Stimulated activated naive CD4-positive, alpha-beta T cell (primary cell): ENCODE data around the gene CNOT3.
"Not testable (repeated sequence)": the region's sequence is repeated elsewhere in the genome, so short reads cannot be mapped to it uniquely, and the experiment has no call there.

ENCODE experiments used
- DNase-seq, 6 experiments: peaks; one replicate each; lab custom pipeline; 2025; lab: John Stamatoyannopoulos, UW

The CNOT3 gene

DNA sequence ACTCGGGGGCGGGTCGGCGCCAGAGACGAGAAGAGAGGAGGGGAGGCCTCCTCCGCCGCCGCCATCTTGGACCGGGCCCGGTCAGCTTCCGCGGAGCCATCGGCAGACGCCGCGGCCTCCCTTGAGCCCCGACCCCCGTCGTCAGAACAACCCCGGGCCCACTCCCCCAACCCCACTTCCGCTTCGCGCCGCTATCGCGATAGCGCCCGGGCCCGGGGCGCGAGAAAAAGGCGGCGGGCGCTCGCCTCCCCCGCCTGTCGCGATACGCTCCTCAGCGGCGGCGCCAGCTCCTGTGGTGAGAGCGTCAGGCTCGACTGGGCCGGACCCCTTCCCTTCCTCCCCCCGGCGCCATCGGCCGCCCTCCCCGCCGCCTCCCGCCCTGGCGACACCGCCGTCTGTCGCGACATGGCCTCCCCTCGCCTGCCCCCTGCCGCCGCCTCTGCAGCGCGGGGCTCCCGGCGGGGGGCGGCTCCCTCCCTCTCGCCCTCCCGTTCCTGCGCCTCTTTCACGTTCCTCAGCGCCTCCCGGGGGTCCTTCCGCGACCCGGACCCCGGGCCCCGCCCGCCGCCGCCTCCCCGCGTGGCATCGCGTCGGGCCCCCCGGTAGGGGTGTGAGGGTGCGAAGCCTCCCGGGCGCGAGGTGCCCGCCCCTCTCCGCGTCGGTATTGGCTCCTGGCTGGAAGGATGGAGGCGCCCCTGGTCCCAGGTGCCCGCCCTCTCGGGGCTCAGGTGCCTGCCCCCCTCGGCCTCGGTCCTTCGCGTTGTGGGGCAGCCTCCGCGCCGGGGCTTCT, at the start of gene CNOT3:
Gene CNOT3, plus strand, starts transcription at position 64 of the 790 bp plus-strand sequence. CDS start 5,217 bp downstream, outside the sequence.
- DNase-seq = peak in 3 of 6 experiments; percentile 14 to 52 (median 48)

DNA sequence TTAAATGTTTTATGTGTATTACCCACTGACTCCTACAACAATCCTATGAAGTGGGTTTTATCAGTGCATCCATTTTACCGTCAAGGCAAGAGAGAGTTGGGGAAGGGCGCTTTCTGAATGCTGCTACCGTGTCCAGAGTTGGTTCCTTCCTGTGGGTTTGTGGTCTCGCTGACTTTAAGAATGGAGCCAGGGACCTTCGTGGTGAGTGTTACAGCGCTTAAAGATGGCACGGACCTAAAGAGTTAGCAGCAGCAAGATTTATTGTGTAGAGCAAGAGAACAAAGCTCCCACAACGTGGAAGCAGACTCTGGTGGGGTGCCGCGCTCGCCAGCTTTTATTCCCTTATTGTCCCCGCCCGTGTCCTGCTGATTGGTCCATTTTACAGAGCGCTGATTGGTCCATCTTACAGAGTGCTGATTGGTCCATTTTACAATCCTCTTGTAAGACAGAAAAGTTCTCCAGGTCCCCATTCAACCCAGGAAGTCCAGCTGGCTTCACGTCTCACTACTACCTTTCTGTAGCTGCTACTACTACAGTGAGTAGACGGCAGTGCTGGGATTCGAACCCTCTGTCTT, 43.0 kb upstream of the CNOT3 start:
- DNase-seq = no peak

DNA sequence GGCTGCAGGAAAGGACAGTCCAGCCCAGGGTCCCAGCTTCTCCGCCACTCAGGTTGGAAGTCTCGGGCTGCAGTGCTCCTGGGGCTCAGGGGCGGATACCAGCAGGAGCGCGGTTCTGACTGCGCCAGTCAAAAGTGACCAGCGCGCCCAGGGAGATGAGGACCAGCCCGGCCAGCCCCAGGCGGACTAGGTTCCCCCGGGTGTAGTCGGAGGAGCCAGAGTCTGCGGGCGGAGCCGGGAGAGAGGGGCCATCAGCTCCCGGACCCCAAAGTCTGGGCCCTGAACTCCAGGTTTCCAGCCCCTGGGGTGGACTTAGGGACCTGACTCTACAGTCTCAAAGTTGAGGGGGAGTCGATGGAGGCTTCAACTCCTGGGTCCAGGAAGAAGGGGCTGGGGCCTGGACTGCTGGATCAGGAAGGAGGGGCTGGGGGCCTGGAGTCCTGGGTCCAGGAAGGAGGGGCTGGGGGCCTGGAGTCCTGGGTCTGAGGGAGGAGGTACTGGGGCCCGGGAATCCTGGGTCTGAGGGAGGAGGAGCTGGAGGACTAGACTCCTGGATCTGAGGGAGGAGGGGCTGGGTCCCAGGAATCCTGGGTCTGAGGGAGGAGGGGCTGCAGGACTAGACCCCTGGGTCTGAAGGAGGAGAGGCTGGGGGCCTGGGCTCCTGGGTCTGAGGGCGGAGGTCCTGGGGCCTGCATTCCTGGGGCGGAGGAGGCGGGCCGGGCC, 42.3 kb upstream of the CNOT3 start:
- DNase-seq = no peak

DNA sequence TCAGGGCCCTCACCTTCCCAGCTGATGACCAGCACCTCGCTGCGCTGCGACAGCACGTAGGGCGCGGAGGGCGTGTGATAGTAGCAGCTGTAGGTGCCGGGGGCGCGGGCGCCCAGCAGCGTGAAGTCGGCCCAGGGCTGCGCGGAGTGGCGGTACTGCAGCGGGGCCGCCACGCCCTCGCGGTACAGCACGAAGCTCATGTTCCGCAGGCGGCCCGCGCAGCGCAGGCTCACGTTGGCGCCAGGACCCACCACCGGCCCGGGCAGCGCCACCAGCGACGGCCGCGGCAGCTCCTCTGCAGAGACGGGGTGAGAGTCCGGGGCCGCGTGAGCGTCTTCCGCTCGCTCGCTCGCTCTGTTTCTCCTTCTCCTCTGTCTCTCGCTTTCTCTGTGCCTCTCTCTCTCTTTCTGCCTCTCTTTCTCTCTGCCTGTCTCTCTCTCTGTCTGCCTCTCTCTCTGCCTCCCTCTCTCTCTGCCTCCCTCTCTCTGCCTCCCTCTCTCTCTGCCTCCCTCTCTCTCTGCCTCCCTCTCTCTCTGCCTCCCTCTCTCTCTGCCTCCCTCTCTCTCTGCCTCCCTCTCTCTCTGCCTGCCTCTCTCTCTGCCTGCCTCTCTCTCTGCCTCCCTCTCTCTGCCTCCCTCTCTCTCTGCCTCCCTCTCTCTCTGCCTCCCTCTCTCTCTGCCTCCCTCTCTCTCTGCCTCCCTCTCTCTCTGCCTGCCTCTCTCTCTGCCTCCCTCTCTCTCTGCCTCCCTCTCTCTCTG, 41.5 kb upstream of the CNOT3 start:
- peak in 5 of 6 experiments; percentile 22 to 71 (median 33) for DNase-seq

DNA sequence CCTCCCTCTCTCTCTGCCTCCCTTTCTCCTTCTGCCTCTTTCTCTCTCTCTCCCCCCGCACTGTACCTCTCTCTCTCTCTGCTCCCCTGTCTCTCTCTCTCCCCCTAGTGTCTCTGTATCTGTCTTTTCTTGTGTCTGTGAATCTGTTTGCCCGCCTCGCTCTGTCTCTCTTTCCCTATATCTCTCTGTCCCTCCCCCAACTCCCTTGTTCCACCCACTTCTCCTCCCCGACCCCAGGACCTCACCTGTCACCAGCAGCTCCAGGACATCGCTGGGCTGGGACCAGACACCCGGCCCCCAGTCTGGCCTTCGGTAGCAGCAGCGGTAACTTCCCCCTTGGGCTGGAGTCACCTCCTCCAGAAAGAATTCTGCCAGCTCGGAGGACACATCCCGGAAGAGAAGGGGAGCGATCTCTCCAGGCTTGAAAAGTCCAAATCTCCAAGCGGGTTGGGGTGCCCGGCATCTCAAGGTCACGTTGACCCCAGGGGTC, 40.9 kb upstream of the CNOT3 start:
- DNase-seq = peak in 3 of 6 experiments; percentile 2 to 45 (median 30)

DNA sequence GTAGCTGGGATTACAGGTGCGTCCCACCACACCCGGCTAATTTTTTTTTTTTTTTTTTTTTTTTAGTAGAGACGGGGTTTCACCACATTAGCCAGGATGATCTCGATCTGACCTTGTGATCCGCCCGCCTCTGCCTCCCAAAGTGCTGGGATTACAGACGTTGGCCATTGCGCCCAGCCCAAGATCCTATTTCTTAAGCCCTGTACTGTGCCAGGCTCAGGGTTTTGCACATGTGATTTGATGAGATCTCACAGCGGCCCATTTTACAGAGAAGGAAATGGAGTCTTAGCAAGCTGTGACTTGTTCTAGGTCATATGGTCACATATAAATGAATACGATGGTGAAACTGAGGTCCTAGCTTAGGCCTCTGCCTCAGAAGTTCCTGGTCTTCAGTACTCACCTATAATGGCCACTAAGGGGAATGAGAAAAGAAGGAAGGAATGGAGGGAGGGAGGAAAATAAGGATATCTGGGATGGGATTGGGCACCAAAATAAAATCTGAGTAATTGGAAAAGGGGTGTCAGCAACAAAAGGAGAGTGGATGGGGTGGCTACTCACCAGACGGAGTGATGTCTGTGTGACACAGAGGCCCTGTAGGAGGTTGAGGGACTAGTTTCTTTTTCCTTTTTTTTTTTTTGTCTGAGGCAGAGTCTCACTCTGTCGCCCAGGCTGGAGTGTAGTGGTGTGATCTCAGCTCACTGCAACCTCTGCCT, 38.2 kb upstream of the CNOT3 start:
- DNase-seq = no peak

DNA sequence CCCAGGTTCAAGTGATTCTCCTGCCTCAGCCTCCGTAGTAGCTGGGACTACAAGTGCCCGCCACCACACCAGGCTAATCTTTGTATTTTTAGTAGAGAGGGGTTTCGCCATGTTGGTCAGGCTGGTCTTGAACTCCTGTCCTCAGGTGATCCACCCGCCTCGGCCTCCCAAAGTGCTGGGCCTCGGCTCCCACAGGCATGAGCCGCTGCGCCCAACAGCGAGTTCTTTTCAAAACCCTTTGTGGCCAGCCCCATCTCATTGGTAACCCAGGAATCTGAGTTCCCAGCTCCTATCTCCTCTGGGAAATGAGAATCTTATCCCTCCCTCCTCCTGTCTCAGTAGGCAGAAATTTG, 37.7 kb upstream of the CNOT3 start:
- not testable (repeated sequence) for DNase-seq

DNA sequence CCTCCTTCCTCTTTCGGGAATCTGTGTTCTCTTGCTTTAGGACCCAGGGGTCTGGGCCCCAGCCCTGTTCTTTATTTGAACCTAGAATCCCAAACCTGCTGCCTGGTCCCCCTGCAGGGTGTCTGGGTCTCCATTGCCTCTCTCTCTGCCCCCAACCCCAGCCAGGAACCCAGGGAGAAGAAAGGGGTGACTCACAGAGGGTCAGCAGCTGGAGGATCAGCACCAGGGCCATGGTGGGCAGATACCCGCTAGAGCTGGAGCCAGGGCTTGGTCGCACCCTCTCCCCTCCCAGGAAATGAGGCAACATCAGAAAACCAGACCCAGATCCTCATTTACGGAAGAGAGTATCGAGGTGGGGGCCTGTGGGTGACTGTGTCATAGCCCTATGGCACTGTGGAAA, 37.0 kb upstream of the CNOT3 start, which contains the start of gene OSCAR:
Gene OSCAR, minus strand, starts transcription at position 243 of the 400 bp plus-strand sequence. Its CDS starts 11 bp downstream, at position 232.
- DNase-seq = no peak

DNA sequence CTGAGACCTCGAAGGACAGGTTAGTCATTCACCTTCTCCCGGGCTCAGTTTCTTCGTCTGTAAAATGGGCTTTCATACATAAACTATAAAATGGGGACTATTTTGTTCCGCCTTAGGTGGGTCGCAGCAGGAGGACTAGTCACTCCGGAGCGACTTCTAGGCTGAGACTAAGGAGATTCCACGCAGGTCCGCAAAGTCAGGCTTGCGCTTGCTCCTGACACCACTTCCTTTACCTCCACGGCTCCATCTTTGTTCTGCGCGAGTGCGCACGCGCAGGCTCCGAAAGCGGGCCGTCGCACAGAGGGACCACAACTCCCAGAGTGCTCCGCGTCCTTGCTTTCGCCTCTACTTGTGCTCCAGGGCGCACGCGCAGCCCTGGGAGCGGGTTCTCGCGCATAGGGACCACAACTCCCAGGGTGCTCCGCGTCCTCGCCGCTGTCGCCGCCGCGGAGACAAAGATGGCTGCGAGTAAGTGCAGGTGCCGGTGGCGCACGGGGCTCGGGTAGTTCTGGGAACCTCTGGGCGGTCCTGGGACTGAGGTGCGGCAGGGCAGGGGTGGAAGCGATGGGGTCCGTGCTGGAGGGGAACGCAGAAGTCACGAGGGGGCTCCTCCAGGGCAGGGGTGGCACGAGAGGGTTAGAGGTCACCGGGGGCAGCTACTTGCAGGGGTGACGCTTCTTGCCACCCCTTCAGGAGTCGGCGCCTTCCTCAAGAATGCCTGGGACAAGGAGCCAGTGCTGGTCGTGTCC, 35.0 kb upstream of the CNOT3 start, which contains the start of gene NDUFA3:
Gene NDUFA3, plus strand, starts transcription at position 435 of the 749 bp plus-strand sequence. Its CDS starts 24 bp downstream, at position 459.
- DNase-seq = peak; percentile 92 to 98 (median 98)

DNA sequence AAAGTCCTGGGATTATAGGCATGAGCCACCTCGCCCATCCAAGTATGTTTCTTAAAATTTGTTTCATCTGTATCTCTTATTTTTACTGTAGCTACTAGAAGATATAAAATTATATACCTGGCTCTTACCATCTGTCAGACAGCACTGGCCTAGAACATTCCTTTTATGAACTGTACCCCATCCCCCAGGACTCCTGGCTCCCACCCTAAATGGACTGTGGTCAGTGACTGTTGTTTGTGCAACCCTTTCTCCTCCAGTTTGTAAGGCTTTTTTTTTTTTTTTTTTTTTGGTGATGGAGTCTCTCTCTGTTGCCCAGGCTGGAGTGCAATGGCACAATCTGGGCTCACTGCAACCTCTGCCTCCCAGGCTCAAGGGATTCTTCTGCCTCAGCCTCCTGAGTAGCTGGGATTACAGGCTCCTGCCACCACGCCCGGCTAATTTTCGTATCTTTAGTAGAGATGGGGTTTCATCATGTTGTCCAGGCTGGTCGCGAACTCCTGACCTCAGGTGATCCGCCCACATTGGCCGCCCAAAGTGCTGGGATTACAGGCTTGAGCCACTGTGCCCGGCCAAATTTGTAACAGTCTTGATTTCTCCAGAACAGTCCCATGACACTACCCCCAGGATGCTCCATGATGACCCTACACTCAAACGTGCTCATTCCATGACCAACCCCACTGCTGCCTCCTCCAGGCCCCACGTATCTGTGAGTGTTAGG, 32.4 kb upstream of the CNOT3 start:
- DNase-seq = no peak

DNA sequence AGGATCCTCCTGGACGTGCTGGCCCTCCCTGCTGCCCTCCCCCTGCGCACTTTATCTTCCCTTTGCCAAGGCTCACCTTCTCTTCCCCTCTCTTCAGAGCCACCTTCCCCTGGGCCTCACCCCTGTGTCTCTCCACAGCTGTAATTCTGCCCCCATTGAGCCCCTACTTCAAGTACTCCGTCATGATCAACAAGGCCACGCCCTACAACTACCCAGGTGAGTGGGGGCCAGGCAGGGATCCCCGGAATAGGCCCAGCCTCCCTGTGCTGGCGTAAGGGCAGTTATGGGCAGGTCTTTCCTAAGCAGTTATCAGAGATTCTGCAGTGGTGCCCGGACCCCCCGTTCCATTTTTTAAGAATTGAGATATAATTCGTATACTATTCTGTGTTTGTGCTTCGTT, 31.8 kb upstream of the CNOT3 start:
- no peak for DNase-seq

DNA sequence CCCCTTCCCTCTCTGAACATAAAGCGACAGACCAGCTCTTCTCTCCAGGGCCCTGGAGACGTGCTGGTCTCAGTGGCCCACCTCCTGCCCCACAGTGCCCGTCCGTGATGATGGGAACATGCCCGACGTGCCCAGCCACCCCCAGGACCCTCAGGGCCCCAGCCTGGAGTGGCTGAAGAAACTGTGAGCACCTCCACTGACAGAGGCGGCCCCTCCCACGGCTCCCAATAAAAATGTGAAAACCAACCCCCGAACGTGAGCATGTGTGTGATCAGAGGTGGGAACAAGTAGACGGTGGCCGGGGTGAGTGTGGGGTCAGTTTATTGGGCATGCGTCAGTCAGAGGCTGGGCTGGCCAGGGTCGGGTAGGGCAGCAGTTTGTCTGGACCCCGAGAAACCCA, 30.8 kb upstream of the CNOT3 start:
- DNase-seq = no peak

DNA sequence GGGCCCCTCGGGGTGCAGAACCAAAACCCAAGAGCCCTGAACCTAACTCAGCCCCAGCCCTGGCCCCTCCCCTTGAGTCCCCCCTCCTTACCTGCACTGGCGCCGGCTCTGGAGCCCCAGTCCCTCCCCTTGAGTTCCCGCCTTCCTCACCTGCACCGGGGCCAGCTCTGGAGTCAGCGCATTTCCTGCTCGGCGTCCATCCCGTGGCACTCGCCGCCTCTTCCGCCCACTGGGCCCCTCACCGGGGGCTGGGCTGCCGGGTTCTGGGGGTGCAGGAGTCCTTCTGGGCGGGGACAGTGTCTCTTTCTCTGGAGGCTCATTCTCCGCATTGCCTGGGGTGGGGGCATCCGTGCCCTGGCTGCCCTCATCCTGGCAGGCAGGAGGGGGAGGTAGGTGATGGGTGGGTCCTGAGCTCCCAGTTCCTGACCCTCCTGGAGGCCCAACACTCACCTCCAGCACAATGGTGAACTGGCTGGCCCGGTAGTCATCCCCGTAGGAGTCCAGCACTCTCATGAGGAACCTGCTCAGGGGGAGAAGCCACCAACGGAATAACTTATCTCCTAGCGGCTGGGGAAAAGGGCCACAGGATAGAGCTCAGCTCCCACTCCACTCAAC, 29.6 kb upstream of the CNOT3 start:
- DNase-seq = no peak

DNA sequence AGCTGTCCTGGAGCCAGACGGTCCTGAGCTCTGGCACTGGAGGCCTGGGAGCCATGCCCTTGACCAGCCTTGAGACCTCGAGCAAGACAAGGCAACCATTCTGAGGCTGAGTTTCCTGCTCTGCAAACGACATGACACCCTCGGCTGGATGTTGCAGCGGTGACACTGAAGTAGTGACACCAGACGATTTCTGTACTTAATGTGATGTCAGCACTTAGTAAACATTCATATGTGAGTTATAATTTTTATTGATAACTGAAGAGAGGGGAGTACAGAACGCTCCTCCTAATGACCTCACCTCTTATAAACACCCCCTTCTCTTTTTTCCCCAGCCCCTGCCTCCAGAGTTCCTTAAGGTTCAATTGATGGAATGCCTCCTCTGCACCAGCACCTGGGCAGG, 29.1 kb upstream of the CNOT3 start:
- DNase-seq = no peak

DNA sequence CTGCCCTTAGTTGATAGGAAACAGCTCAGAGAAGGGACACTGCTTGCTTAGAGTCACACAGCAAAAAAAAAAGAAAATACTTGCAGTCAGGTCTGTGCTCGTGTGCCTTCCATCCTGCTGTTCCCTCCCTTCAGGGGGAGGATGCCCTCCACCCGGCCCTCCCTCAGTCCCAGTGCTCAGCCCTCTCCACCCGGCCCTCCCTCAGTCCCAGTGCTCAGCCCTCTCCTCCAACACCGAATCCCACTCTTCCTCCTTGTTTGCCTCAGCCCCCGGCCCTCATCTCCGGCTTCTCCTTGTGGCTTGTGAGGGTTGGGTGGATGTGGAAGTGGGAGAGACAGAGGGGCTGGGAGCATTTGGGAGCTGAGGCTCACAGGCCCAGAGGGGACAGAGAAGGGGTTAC, 27.9 kb upstream of the CNOT3 start:
- DNase-seq = no peak

DNA sequence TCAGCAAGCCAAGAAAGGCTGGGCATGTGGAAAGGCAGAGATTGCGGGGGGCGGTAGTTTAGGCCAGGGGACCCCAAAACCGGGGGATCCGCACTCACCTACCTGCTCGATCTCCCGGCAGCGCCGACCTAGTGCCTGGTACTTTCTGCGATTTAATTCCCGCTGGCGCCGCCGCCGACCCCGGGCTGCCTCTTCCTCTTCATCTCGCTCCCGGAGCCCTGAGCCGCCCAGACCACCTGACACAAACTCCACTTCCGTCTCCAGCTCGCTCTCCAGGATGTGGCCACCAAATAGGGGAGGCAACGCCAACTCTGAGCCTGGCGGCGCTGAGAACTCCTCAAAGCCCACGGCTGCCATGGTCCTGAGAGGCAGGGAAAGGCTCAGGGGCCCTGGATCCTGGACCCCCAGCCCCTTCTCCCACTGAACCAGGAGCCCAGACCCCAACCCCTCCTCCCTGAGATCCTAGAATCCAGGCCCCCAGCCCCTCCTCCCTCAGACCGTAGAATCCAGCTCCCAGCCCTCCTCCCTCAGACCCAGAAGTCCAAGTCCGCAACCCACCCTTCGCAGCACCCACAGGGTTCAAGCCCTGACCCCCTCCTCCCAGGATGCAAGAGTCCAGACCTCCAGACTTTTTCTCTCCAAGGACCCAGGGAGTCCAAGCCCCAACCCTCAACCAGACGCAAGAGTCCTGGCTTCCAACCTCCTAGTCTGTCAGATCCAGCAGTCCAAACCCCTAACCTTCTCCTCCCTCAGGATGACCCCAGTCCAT, 23.0 kb upstream of the CNOT3 start:
- peak in 5 of 6 experiments; percentile 23 to 47 (median 27) for DNase-seq

DNA sequence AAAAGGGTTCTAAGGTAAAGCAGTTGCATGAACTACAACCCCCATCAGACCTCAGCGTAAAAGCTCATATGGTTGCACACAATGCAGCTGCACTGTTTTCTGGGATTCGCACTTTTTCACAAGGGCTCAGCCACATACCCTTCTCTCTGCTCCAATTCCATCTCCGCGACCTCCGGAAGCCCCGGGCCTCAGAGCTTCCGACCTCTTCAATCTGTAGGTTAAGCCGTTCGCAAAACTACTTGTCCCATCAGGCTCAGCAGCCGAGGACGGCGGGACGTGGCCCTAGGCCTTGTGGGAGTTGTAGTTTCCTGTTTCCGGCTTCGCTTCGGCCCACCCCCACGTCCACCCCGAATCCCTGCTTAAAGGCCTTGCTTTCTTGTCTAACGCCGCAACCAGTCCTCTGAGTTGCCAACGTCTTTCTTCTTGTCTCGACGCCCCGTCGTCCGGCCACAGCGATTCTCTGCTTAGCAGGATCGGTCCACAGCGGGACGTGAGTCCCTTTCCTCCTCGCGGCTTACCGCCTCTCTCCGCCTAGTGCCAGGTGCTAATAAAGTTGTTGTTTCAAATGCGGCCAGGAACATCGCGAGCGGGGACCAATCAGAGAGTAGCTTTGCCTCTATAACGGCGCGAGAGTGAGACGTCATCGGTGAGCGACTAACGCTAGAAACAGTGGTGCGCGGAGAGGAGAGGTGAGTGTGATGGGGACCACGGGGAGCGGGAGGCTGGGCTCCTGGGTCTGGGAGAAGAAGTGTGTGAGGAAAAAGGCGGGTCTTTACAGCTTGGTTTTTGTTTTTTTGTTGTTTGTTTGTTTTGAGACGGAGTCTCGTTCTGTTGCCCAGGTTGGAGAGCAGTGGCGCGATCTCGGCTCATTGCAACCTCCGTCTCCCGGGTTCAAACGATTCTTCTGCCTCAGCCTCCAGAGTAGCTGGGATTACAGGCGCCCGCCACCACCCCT, 22.2 kb upstream of the CNOT3 start, which contains the start of the genes PRPF31 and TFPT:
Gene PRPF31, plus strand, starts transcription at position 646 of the 955 bp plus-strand sequence. CDS start 2,525 bp downstream, outside the sequence.
Gene TFPT, minus strand, starts transcription at position 549 of the 955 bp plus-strand sequence. Its CDS starts 388 bp downstream, at position 161.
- DNase-seq = peak; percentile 92 to 99 (median 96)
